Measurements from ENCODE around the gene PLIN5.

DNA sequence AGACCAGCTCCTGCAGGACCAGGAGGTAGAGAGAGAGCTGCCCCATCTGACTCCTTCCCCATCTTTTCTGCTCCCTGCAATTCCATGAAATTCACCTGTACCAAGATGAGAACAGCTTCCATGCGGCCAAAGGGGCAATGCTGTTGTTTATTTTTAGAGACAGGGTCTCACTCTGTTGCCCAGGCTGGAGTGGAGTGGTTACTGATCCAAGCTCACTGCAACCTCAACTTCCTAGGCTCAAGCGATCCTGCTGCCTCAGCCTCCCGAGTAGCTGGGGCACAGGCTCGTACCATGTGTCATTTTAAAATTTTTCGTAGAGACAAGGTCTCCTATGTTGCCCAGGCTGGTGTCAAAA, 13.2 kb downstream of the PLIN5 start:
- TF ChIP-seq, protein P1, sequence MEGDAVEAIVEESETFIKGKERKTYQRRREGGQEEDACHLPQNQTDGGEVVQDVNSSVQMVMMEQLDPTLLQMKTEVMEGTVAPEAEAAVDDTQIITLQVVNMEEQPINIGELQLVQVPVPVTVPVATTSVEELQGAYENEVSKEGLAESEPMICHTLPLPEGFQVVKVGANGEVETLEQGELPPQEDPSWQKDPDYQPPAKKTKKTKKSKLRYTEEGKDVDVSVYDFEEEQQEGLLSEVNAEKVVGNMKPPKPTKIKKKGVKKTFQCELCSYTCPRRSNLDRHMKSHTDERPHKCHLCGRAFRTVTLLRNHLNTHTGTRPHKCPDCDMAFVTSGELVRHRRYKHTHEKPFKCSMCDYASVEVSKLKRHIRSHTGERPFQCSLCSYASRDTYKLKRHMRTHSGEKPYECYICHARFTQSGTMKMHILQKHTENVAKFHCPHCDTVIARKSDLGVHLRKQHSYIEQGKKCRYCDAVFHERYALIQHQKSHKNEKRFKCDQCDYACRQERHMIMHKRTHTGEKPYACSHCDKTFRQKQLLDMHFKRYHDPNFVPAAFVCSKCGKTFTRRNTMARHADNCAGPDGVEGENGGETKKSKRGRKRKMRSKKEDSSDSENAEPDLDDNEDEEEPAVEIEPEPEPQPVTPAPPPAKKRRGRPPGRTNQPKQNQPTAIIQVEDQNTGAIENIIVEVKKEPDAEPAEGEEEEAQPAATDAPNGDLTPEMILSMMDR (IDR thresholded peaks at IDR 0.05; ENCODE audit: low read length): no peak
- TF ChIP-seq EZH2 (optimal IDR thresholded peaks at IDR 0.05; ENCODE audit: low read depth, low read length): no peak
- no peak for TF ChIP-seq EZH2phosphoT487 (IDR thresholded peaks at IDR 0.05; ENCODE audit: low read length)
